Measurements from ENCODE around the gene ELK1. TPM values are rescaled to one million over a fixed set of nuclear protein-coding genes. Genes with fewer than 3 reads are reported as not detected.

ELK1 gene
- total and polyA plus RNA-seq, 3 donors from 2014 or later = 70.9 to 114 (median 102) TPM

GRCh38 chrX:47658301-47658683 lies 7.9 kb upstream of the ELK1 start:
- 0 to 2% methylated on average over 8 to 13 of the region's 13 CpGs for WGBS, 2 donors
- intact Hi-C loops (cut with DNase I; ENCODE audit: low total_unique reads) = no loop called here
- Histone ChIP-seq H3K36me3 (ENCODE audit: low read depth, missing control alignments) (no peaks in the 10 kb centered on the region), H3K9me3 (no peaks in the 10 kb centered on the region), H3K27me3 (no peaks in the 10 kb centered on the region), H3K4me1 (no peaks in the 10 kb centered on the region), H3K27ac (peak overlapping the region; percentile 86 to 92), H3K4me3 (peak overlapping the region; percentile 57 to 74)
- no peak for DNase-seq
- TF ChIP-seq CTCF (IDR thresholded peaks at IDR 0.05) = no peak
- no peak for TF ChIP-seq POLR2A (IDR thresholded peaks at IDR 0.05)

GRCh38 chrX:47651043-47651905 lies 911 bp upstream of the ELK1 start:
- WGBS, 2 donors = 10 to 16% methylated on average over 13 to 19 of the region's 19 CpGs
- TF ChIP-seq POLR2A (IDR thresholded peaks at IDR 0.05) (no peak), CTCF (IDR thresholded peaks at IDR 0.05) (no peak)
- intact Hi-C loops (cut with DNase I; ENCODE audit: low total_unique reads) = no loop called here
- no peaks in the 10 kb centered on the region for H3K9me3 ChIP-seq
- no peak for DNase-seq
- peak overlapping the region; percentile 52 to 80 for H3K27ac ChIP-seq
- peaks cover 3% of the 10 kb centered on the region for H3K4me1 ChIP-seq
- H3K4me3 ChIP-seq = peak overlapping the region; percentile 15 to 77
- H3K36me3 ChIP-seq (ENCODE audit: low read depth, missing control alignments) = no peaks in the 10 kb centered on the region
- H3K27me3 ChIP-seq = no peaks in the 10 kb centered on the region

- WGBS, 2 donors = 0 to 1% methylated on average over 4 to 11 of the region's 11 CpGs
- Histone ChIP-seq H3K4me3 (peak overlapping the region; percentile 66 to 77), H3K27ac (peak overlapping the region; percentile 85 to 93), H3K4me1 (peaks cover 3% of the 10 kb centered on the region), H3K27me3 (no peaks in the 10 kb centered on the region), H3K9me3 (no peaks in the 10 kb centered on the region), H3K36me3 (ENCODE audit: low read depth, missing control alignments) (no peaks in the 10 kb centered on the region)
- TF ChIP-seq CTCF (IDR thresholded peaks at IDR 0.05) (no peak), POLR2A (IDR thresholded peaks at IDR 0.05) (no peak)
- DNase-seq = no peak
- intact Hi-C loops (cut with DNase I; ENCODE audit: low total_unique reads) = no loop called here
These were observed 591 bp downstream of the ELK1 start for GRCh38 chrX:47649781-47650163.

GRCh38 chrX:47649271-47649670 lies 1.1 kb downstream of the ELK1 start:
- intact Hi-C loops (cut with DNase I; ENCODE audit: low total_unique reads) = no loop called here
- Histone ChIP-seq H3K4me1 (peaks cover 3% of the 10 kb centered on the region), H3K27ac (peak overlapping the region; percentile 85 to 93), H3K4me3 (peak overlapping the region; percentile 66 to 77), H3K27me3 (no peaks in the 10 kb centered on the region), H3K9me3 (no peaks in the 10 kb centered on the region), H3K36me3 (ENCODE audit: low read depth, missing control alignments) (no peaks in the 10 kb centered on the region)
- 0 to 6% methylated on average over 5 to 8 of the region's 8 CpGs for WGBS, 2 donors
- TF ChIP-seq POLR2A (IDR thresholded peaks at IDR 0.05) (no peak), CTCF (IDR thresholded peaks at IDR 0.05) (no peak)
- DNase-seq = no peak

- WGBS, 2 donors = 33 to 60% methylated on average over 2 of the region's 2 CpGs
- H3K9me3 ChIP-seq = no peaks in the 10 kb centered on the region
- no peaks in the 10 kb centered on the region for H3K27me3 ChIP-seq
- intact Hi-C loops (cut with DNase I; ENCODE audit: low total_unique reads) = no loop called here
- H3K36me3 ChIP-seq (ENCODE audit: low read depth, missing control alignments) = no peaks in the 10 kb centered on the region
- no peak for DNase-seq
- H3K27ac ChIP-seq = peak overlapping the region; percentile 85 to 93
- H3K4me3 ChIP-seq = no peak overlapping the region
- H3K4me1 ChIP-seq = peaks cover 3% of the 10 kb centered on the region
- no peak for TF ChIP-seq CTCF (IDR thresholded peaks at IDR 0.05)
These were observed 2.0 kb downstream of the ELK1 start for GRCh38 chrX:47648376-47648775.

Measured in testis (tissue), 3 donors.